HG02623 (cell line): ENCODE measurements around the gene CLPTM1L.

Source experiments
- ATAC-seq: cut with Tn5 transposase; IDR thresholded peaks from one replicate; pipeline ENCODE4 v1.9.1; 2021; ENCODE audit warnings: moderate library complexity; ENCODE audit not compliant: unreplicated experiment

The CLPTM1L gene, protein sequence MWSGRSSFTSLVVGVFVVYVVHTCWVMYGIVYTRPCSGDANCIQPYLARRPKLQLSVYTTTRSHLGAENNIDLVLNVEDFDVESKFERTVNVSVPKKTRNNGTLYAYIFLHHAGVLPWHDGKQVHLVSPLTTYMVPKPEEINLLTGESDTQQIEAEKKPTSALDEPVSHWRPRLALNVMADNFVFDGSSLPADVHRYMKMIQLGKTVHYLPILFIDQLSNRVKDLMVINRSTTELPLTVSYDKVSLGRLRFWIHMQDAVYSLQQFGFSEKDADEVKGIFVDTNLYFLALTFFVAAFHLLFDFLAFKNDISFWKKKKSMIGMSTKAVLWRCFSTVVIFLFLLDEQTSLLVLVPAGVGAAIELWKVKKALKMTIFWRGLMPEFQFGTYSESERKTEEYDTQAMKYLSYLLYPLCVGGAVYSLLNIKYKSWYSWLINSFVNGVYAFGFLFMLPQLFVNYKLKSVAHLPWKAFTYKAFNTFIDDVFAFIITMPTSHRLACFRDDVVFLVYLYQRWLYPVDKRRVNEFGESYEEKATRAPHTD

DNA sequence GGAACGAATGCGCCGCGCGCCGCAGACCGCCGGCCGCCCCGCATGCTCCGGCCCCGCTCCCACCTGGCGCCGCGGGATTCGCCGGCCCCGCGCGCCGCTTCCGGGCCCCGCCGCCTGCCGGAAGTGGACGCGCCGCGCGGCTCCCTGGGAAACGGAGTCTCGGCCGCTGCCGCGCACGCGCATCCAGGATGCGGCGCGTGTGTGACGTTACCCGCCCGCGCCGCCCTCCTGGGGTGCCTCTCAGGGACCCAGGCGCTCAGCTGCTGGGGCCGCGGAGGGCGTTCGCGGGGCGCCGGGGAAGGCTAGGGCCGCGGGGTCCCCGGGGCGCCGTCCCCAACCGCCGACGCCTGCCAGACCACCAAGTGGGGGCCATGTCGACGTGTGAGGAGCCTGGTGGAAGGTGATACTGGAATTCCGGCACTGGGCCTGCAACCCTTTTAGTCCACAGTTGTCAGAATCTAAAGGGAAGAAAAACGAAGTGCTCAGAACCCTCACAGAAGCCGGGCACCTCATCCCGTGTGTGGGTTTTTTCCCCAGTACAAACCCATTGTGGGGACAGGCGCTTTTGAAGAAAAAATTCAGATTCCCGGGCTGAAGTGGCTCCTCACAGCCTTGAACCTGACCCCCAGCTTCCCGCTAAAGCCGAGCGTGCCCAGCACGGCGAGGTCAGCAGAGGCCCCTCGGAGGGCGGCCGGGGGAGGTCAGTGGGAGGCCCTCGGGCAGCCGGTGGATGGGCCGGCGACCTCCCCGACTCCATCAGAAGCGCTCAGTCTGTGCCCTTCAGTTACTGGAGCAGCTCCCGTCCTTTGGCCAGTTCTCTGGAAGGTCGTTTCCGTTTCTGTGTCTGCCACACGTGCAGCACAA is at the start of gene CLPTM1L:
CLPTM1L (minus strand) TSS at position 125 of the 864 bp plus-strand sequence. CDS start 258 bp downstream, outside the sequence.
- peak; percentile 88 for ATAC-seq

DNA sequence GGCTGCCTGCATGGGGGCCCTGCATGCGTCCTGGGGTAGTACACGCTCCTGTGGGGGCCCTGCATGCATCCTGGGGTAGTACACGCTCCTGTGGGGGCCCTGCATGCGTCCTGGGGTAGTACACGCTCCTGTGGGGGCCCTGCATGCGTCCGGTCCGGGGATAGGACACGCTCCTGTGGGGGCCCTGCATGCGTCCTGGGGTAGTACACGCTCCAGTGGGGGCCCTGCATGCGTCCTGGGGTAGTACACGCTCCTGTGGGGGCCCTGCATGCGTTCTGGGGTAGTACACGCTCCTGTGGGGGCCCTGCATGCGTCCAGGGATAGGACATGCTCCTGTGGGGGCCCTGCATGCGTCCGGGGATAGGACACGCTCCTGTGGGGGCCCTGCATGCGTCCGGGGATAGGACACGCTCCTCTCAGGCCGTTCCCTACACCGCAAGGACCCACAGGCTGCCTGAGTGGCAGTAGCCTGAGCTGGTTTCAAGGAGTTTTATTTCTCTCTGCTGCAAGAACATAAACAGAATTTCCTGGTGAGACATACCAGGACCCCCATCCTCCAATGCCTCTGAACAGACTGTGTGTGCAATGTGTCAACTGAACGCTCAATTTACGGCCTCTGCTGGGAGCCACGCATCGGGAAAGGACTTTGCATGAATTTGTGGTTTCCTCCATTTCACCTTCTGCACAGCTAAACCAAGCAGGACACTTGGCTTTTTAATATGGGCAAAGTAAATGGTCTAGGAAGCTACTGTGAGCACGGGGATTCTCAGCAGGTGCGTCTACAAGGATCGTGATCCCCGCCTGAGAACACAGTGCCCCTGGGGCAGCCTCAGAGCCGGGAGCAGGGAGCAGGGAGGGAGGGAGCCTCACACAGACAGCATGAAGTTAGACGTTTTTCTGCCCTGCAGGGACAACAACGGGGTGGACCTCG is 48.9 kb upstream of the CLPTM1L start:
- ATAC-seq = no peak

DNA sequence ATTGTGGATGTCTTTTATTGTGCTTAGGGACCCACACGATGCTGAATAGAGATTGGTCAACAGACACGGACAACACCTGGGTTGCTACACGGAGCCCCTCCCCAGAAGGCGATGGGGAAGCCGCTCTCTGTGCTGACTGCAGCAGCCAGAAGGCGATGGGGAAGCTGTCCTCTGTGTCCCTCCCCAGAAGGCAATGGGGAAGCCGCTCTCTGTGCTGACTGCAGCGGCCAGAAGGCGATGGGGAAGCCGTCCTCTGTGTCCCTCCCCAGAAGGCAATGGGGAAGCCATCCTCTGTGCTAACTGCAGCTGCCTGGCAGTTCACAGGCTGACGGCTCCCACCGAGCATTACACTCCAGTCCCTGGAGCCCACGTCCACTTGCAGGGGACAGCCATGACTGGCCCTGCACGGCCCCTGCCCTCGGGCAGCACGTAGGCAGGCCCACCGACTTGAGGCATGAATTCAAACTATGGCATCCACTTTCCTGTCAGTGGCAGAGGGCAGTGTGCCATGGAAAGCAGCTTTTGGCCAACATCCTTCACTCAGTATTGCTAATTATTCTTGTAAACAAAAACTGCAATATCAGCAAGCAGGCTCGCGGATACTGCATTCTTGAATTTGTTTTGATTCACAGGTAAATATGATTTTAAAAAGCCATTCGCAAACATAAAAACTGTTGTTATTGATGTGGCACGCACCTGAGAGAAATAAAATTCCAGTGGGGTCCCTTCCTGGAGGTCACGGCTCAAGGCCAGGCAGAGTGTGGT is 48.1 kb upstream of the CLPTM1L start:
- no peak for ATAC-seq

DNA sequence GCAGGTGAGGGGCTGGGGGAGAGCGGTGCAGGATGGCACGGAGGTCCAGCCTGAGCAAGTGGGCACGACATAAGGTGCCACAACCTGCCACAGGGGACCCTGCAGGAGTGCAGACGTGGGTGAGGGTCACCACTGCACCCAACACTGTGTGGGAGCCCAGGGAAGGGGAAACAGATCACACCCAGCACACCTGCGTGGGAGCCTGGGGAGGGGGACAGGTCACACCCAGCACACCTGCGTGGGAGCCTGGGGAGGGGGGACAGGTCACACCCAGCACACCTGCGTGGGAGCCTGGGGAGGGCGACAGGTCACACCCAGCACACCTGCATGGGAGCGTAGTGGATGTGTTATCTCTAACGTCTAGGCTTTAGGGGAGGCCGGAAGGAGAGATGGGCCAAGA is 47.4 kb upstream of the CLPTM1L start:
- no peak for ATAC-seq

DNA sequence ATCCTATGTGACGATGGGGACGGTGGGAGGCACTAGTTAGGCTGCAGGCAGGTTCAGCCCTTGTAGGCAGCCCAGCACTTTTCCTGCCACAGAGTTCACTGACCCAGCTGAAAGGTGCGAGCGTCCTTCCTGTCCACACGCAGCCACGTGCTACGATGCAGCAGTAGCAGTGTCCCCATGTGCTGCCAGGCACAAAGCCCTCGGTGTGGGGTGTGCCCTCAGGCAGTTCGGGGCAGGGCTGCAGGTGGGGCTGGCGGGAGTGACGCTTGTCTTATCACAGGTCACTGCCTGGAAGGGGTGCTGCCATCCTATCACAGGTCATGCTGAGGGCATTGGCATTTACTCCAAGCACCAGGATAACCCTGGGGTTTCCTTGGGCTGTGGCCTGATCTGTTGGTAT is 46.8 kb upstream of the CLPTM1L start:
- no peak for ATAC-seq

DNA sequence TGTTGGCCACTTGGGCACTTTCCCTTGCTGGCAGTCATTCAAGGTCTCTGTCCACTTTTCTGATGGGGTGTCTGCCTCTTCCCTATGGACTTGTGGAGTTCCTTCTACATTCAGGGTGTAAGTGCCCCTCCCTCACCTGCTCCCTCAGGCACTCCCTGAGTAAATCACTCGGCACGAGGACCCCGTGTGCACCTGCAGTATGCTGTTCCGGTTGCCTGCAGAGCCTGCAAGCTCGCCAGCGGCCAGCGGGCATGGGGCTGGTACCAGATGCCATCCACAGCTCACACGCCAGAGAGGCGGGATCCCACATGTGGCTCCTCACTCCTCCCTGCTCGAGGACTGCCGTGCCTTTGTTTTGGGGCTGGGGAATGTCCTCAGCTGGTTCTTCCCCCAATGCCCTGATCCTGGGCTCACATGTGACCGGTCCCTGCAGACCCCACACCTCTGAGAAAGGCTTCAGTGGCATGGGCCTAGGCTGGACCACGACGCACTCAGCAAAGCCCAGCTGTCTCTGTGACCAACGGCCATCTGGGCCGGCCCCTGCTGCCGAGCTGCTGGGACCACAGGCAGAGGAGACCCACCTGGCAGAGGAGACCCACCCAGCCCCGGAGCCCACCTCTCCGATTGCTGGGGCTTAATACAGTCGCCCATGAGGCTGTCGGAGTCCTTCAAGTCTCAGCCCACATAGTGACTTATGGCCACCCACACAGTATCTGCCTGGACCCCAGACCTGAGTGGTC is 46.1 kb upstream of the CLPTM1L start:
- ATAC-seq = no peak

DNA sequence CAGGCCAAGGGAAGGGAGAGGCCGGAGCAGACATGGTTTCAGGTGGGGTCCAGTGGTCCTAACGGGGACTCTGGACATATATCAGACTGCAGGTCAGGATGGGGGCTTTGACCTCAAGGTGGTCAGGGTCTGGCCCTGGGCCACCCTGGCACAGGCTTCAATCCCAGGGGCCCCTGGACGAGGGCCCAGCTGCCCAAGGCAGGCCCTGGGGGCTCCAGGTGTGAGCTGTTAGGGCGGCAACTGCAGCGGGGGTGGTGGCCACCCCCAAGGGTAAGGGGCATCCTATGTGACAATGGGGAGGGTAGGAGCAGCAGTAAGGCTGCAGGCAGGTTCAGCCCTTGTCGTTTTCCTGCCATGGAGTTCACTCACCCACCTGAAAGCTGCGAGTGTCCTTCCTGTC is 45.4 kb upstream of the CLPTM1L start:
- ATAC-seq = no peak

DNA sequence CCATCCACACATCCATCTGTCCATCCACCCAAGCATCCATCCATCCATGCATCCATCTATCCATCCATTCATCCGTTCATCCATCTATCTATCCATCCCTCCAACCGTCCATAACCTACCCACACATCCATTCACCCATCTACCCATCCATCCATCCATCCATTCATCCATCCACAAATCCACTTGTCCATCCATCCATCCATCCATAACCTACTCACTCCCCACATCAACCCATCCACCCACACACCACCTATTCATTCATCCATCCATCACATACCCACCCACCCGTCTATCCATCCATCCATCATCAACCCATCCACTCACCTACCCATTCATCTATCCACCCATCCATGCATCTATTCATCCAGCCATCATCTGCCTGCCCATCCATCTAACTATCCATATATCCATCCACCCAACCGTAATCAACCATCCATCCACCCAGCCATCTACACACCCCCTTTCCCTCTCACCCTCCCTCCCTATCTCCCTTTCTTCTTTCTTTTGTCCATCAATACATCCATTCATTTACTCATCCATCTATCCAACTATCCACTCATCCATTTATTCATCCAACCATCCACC is 43.6 kb upstream of the CLPTM1L start:
- no peak for ATAC-seq

DNA sequence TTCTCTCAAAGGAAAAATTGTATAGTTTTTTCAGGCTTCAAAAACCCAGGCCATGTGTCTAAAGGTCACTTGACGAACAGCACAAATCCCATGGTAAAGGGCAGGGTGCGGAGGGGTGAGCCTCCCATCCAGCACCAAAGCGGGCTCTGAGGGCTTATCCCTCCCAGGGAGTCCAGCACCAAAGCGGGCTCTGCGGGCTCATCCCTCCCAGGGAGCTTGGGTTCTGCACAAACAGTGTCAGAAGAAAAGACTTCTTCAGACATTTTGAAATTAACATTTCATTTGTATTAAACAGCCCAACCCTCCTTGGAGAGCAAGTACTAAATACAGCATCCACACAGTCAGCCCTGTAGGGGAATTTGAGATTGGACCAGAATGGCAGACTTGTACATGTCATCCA is 43.0 kb upstream of the CLPTM1L start:
- no peak for ATAC-seq

DNA sequence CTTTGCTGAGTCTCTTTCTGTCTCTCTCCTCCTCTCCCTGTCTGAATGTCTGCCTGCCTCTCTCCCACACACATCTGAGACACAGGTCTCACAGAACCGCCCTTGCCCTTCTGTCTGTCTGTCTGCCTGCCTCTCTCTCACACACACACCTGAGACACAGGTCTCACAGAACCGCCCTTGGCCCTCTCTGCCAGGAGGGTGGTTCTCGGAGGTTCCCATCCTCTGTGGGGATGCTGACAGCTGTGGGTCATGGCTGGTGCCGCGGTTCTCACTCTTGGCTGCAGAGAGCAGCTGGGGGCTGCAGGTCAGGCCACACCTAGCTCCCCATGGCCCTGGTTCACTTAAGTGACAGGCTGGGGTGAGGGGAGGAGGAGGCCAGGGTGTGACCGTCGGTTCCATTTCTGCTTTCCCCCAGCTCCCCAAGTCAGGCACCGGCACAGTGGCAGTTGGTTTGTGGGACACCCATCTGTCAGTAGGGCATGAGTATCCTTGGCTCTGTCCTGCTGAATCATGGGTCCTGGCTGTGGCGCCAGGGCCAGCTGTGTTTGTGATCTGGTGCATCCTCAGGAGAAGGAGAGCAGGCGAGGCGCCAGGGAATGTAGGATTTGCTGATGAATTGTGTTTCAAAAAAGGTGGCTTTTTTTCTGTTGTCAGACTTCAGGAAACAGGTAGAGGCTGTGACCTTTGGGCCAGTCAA is 42.3 kb upstream of the CLPTM1L start:
- ATAC-seq = no peak

DNA sequence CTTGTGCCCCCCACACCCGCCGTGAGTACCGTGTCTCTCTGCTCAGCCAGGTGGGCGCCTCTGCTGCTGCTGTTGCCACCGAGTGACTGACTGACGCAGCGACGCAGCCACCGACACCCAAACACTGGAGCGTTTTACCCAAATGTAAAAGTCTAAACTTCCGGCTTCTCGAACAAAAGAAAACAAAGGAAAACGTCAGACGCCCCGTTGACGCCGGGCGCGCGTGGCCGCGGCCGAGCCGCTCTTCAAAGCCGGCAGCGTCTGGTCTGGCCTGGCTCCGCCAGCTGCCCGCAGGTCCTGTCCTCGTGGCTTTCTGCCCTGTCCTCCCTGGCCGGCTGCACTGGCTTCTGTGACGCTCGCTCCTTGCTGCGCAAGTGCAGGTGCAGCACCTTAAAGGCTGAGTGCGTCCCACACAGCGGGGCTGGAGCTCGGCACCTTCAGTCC is 41.4 kb upstream of the CLPTM1L start:
- ATAC-seq = peak; percentile 35

DNA sequence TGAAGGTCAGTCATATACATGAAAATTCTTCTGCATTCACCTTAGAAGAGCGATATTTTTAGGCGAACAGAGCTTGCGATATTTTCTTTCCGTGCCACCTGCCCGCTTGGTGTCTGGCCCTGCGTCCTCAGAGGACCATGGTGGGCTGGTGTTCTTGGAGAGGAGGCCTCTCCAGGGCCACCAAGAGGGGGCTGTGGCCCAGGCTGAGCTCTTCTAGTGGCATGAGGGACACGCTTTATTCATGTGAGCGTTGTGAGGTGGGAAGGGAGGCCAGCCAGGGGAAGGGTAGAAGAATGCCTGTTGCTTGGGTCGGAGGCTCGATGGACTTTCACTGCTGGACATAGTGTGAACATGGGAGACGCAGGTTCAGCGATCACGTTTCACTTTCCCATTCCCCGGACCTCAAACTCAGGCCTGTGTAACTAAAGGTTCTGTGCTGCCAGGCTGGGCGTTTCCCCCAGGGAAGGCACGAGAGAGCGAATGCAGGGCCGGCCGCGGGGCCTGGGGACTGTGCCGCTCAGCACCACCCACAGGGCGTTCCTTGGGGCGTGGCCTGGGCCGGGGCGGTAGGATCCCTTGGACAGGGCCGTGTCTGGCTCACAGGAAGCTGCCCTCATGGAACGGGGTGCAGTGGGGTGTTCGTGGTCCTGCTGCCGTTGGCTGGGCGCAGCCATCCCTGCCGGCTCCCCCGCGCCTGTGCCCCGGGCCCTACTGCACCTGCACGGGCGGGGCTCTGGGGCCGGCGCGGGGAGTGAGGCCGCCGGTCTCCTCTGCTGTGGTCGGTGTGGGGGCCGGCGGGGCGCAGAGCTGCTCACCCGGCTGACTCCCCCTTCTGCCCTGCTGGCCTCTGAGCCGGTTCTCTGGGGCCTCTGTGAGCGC is 40.7 kb upstream of the CLPTM1L start:
- peak; percentile 91 for ATAC-seq

DNA sequence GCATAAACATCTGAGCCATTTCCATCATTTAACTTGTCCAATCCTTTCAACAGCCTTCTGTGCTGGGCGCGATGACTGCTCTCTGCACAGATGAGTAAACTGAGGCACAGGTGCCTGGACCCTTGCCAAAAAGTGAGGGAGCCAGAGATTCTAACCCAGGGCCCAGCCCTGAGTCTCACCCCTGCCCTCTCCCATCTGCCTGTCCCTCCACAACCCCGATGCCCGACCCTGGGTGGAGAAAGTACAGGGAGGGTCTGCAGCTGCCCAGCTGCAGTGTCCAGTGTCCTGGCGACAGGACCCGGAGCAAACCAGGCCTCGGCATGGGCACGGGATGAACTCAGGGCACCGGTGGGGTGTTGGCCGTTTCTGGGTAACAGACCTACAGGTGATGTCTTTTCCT is 39.6 kb upstream of the CLPTM1L start:
- ATAC-seq = no peak

DNA sequence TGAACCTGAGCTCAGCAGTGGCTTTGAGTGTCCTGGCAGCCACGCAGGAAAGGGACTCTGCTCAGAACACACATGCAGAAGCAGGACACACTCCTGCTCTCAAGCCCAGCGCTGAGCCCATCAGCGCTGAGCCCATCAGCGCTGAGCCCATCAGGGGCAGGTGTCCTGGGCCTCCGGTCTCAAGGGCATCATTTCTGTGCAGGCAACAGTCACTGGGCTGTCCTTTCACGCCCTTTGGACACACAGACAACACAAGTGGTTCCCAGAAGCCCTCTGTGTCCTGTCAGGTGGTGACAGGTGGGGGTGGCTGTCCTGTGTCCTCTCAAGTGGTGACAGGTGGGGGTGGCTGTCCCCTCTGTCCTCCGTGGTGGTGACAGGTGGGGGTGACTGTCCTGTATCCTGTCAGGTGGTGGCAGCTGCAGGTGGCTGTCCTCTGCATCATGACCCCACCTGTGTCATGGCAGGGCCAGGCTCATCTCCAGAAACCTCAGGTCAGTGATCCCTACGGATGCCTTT is 39.0 kb upstream of the CLPTM1L start:
- ATAC-seq = no peak

DNA sequence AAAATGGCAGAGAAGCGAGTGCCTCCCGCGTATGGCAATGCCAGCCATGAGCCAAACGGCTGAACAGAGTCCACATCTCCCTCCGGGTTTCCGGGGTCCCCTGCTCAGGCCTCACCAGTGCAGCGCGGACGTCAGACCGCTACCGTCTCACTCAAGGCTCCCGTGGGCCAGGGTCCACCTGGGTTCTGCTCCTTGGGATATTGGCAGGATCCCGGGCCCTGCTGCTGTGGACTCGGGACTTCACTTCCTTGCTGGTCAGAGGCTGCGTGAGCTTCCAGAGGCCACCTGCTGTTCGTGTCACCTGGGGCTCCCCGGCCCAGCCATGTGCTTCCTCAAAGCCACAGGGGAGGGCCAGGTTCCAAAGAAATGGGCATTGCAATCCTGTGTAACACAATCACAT is 38.4 kb upstream of the CLPTM1L start:
- ATAC-seq = no peak

DNA sequence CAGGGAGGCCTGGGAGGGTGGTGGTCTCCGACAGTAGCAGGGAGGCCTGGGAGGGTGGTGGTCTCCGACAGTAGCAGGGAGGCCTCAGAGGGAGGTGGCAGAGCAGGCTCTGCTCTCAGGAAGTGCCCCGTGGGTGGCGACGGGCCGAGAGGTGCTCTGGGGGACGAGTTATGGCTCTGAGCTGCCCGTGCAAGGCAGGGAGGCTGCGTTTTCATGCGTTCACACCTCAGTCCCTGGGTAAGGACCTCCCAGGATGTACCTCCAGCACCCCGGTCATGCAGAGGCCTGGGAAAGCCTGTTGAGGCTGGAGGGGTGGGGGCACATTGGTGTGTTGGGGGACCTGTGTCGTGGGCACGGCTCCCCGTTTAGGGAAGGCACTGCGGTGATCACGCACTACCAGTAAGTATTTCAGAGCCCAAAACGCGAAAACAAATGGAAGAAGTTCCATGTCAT is 37.4 kb upstream of the CLPTM1L start:
- ATAC-seq = no peak
